Endothelial cell of umbilical vein (primary cell): ENCODE data around the gene NR5A1. TPM values are rescaled to one million over a fixed set of nuclear protein-coding genes. Genes with fewer than 3 reads are reported as not detected.

Source experiments
- BruUV-seq: library from RNA; stranded (reverse); fragments of 400-500 nt; replicated peaks from 2 replicates; lab custom pipeline; 2021; lab: Mats Ljungman, UMichigan
- CTCF ChIA-PET: fragments of 300-600, 350-600 bp; sonication (Branson Sonifier 250); formaldehyde crosslinking; loops from one replicate; lab custom pipeline; 2021; ENCODE audit warnings: antibody characterized with exemption, inconsistent platforms; lab: Charles Lee
- POLR2A ChIA-PET: fragments of 300-600, 350-600 bp; sonication (Branson Sonifier 250); formaldehyde crosslinking; loops from one replicate; lab custom pipeline; 2021; ENCODE audit warnings: antibody characterized with exemption, inconsistent platforms; lab: Charles Lee
- DNase-seq: peaks from one replicate; pipeline ENCODE4 v3.0.0-alpha.2; 2011; ENCODE audit warnings: low read depth, low spot score
- FAIRE-seq: peaks from 2 replicates; lab custom pipeline; 2011; peaks lifted over from hg19 to GRCh38; lab: Jason Lieb, UNC
- H2AFZ ChIP-seq: 2 replicates; pipeline ENCODE4 v1.6.0; 2012; ENCODE audit warnings: low read depth, low read length, control low read depth, inconsistent platforms
- H3K27ac ChIP-seq: 2 replicates; pipeline ENCODE4 v1.5.1; 2011; ENCODE audit warnings: low read depth, mild to moderate bottlenecking, control low read depth, low read length, moderate library complexity; ENCODE audit not compliant: insufficient read depth
- H3K27me3 ChIP-seq, 2 experiments: 2 replicates each; pipeline versions ENCODE4 v1.6.0 to v1.6.1; 2011; ENCODE audit warnings: low read length in 2 of 2, mixed read lengths in 1 of 2; ENCODE audit not compliant: control insufficient read depth in 2 of 2, insufficient read depth in 2 of 2
- H3K36me3 ChIP-seq, 2 experiments: 2 replicates in 1 of 2; 3 replicates in 1 of 2; pipeline ENCODE4 v1.5.1; 2011; ENCODE audit warnings: low read length in 2 of 2, mild to moderate bottlenecking in 1 of 2, moderate library complexity in 1 of 2; ENCODE audit not compliant: control insufficient read depth in 2 of 2, insufficient read depth in 2 of 2; ENCODE audit errors: extremely low read depth in 1 of 2
- H3K4me1 ChIP-seq: 3 replicates; pipeline ENCODE4 v1.5.1; 2011; ENCODE audit warnings: mild to moderate bottlenecking, low read length; ENCODE audit not compliant: control insufficient read depth, insufficient read depth; ENCODE audit errors: extremely low read depth
- H3K4me2 ChIP-seq: 2 replicates; pipeline ENCODE4 v1.6.1; 2011; ENCODE audit warnings: low read length, control low read depth, mixed read lengths; ENCODE audit not compliant: insufficient read depth
- H3K4me3 ChIP-seq, 3 experiments: fragments of 200-600 bp in 1 of 3; sonication (generic), shearing (Covaris generic) in 1 of 3; replicated peaks in 1 of 3; 2 replicates each; pipeline ENCODE4 v1.5.1; 2011 to 2016; ENCODE audit warnings: control low read depth in 3 of 3, low read length in 3 of 3, mild to moderate bottlenecking in 2 of 3, inconsistent platforms in 1 of 3, low read depth in 1 of 3, moderate library complexity in 1 of 3; ENCODE audit not compliant: insufficient read depth in 1 of 3
- H3K79me2 ChIP-seq: 2 replicates; pipeline ENCODE4 v1.6.0; 2012; ENCODE audit warnings: low read length, inconsistent platforms; ENCODE audit not compliant: control insufficient read depth, insufficient read depth
- H3K9ac ChIP-seq: replicated peaks from 2 replicates; pipeline ENCODE3; 2011; ENCODE audit warnings: low read length, control low read depth; ENCODE audit not compliant: insufficient read depth; ENCODE audit errors: extremely low read depth
- H3K9me1 ChIP-seq: replicated peaks from 3 replicates; pipeline ENCODE4 v1.6.0; 2011; ENCODE audit warnings: mild to moderate bottlenecking, low read length; ENCODE audit not compliant: control insufficient read depth, insufficient read depth; ENCODE audit errors: extremely low read depth
- H3K9me3 ChIP-seq: replicated peaks from 2 replicates; pipeline ENCODE4 v1.5.1; 2012; ENCODE audit warnings: low read length, inconsistent platforms; ENCODE audit not compliant: control insufficient read depth, insufficient read depth
- H4K20me1 ChIP-seq: replicated peaks from 2 replicates; pipeline ENCODE3; 2011; ENCODE audit warnings: mild to moderate bottlenecking, low read length; ENCODE audit not compliant: control insufficient read depth, insufficient read depth; ENCODE audit errors: extremely low read depth
- CTCF ChIP-seq, 2 donors: IDR thresholded peaks; 1 replicate in 1 of 2; 2 replicates in 1 of 2; pipeline ENCODE4 v1.5.1; 2011; ENCODE audit warnings: low read length in 2 of 2, mild to moderate bottlenecking in 2 of 2, moderate library complexity in 2 of 2, control low read depth in 1 of 2, inconsistent platforms in 1 of 2, low read depth in 1 of 2; ENCODE audit not compliant: insufficient read depth in 1 of 2; ENCODE audit errors: extremely low read depth in 1 of 2
- EZH2 ChIP-seq: IDR thresholded peaks from 2 replicates; pipeline ENCODE4 v1.6.1; 2012; ENCODE audit warnings: borderline replicate concordance, low read depth, mild to moderate bottlenecking, moderate library complexity, low read length, inconsistent platforms; ENCODE audit not compliant: severe bottlenecking
- FOS ChIP-seq: IDR thresholded peaks from 2 replicates; pipeline ENCODE4 v1.6.1; 2011; ENCODE audit warnings: mild to moderate bottlenecking, low read length, moderate library complexity, borderline replicate concordance; ENCODE audit not compliant: insufficient read depth
- GATA2 ChIP-seq: IDR thresholded peaks from 2 replicates; pipeline ENCODE4 v1.7.0; 2011; ENCODE audit warnings: low read depth, mild to moderate bottlenecking, moderate library complexity, mixed read lengths, low read length; ENCODE audit not compliant: insufficient read length, insufficient read depth
- JUN ChIP-seq: IDR thresholded peaks from 2 replicates; pipeline ENCODE4 v1.6.1; 2011; ENCODE audit warnings: borderline replicate concordance, low read depth; ENCODE audit not compliant: insufficient read length, insufficient read depth
- MAX ChIP-seq: IDR thresholded peaks from 2 replicates; pipeline ENCODE4 v1.6.1; 2011; ENCODE audit not compliant: insufficient read depth, insufficient read length
- MYC ChIP-seq: IDR thresholded peaks from one replicate; pipeline ENCODE4 v1.6.1; 2011; ENCODE audit warnings: mild to moderate bottlenecking, low read depth, low read length
- POLR2A ChIP-seq: IDR thresholded peaks from 2 replicates; pipeline ENCODE4 v1.6.1; 2012; ENCODE audit warnings: low read depth, mild to moderate bottlenecking, control low read depth, low read length
- POLR2AphosphoS5 ChIP-seq: IDR thresholded peaks from 2 replicates; pipeline ENCODE4 v1.6.1; 2012; ENCODE audit warnings: low read depth, mild to moderate bottlenecking, control low read depth, low read length, moderate library complexity; ENCODE audit not compliant: insufficient read depth
- dilution Hi-C: fragments of 300-500 bp; cut with MboI; formaldehyde crosslinking; loops from one replicate; pipeline ENCODE4 v1.15.0; 2019; ENCODE audit warnings: low sequenced_read_pairs; ENCODE audit not compliant: extremely low pct_ligation_motif_present
- intact Hi-C: fragments of 100-400 bp; cut with micrococcal nuclease; formaldehyde crosslinking; loops from one replicate; pipeline ENCODE4 v1.10.0; 2022
- polyA plus RNA-seq, 4 experiments: library from polyadenylated mRNA; depleted of rRNA in 3 of 4; stranded (reverse) in 3 of 4; unstranded in 1 of 4; fragments of >200 nt; gene quantifications; 2 replicates each; pipeline versions ENCODE4 v1.2.1 to v1.2.3, GENCODE V29; 2011 to 2012; ENCODE audit warnings: missing spikeins in 1 of 4
- total RNA-seq: library from RNA; stranded (reverse); gene quantifications from 2 replicates; pipeline ENCODE4 v1.2.3, GENCODE V29; 2021

NR5A1 gene
- total and polyA plus RNA-seq, 2 donors (not counting 3 experiments of a cell fraction or from before 2014, with no cell fraction given) = not detected

- Histone ChIP-seq H3K27me3 (no peaks in the 10 kb centered on the region), H3K9me3 (no peaks in the 10 kb centered on the region), H3K9ac (no peak overlapping the region), H3K4me2 (no peak overlapping the region), H3K79me2 (no peaks in the 10 kb centered on the region), H3K4me3 (no peak overlapping the region), H3K27ac (no peak overlapping the region), H4K20me1 (no peaks in the 10 kb centered on the region), H2AFZ (no peak overlapping the region), H3K9me1 (no peaks in the 10 kb centered on the region), H3K36me3 (no peaks in the 10 kb centered on the region), H3K4me1 (no peaks in the 10 kb centered on the region)
- no peak for FAIRE-seq
- ChIA-PET CTCF (no interaction called here), POLR2A (no interaction called here)
- dilution Hi-C loops = no loop called here
- peak; percentile 44 for DNase-seq
- no TSS peak for BruUV-seq
- intact Hi-C loops = no loop called here
- TF ChIP-seq EZH2 (no peak), MAX (peak; percentile 71)
These were observed 4.9 kb upstream of the NR5A1 start for GRCh38 chr9:124511891-124512805.

- ChIA-PET POLR2A (no interaction called here), CTCF (no interaction called here)
- no peak for DNase-seq
- Histone ChIP-seq H4K20me1 (no peaks in the 10 kb centered on the region), H3K9me1 (no peaks in the 10 kb centered on the region), H2AFZ (no peak overlapping the region), H3K4me2 (no peak overlapping the region), H3K27me3 (no peaks in the 10 kb centered on the region), H3K4me1 (no peaks in the 10 kb centered on the region), H3K36me3 (no peaks in the 10 kb centered on the region), H3K79me2 (no peaks in the 10 kb centered on the region), H3K27ac (no peak overlapping the region), H3K4me3 (no peak overlapping the region), H3K9me3 (no peaks in the 10 kb centered on the region), H3K9ac (no peak overlapping the region)
- TF ChIP-seq POLR2AphosphoS5 (no peak), EZH2 (no peak), JUN (no peak), CTCF (IDR thresholded peaks at IDR 0.05; ENCODE audit: extremely low read depth in 1 of 2, insufficient read depth in 1 of 2, low read depth in 1 of 2, low read length in 2 of 2) (no peak), MYC (no peak), MAX (no peak), GATA2 (no peak), POLR2A (no peak), FOS (no peak)
- BruUV-seq = no TSS peak
- dilution Hi-C loops = no loop called here
- no peak for FAIRE-seq
- intact Hi-C loops = no loop called here
These were observed 4.2 kb upstream of the NR5A1 start for GRCh38 chr9:124511426-124511840.
